COLO668 (cell line): ENCODE results near the gene RBP5.

ENCODE experiments used
- DNase-seq: peaks from one replicate; lab custom pipeline; 2025; ENCODE audit not compliant: unreplicated experiment; lab: John Stamatoyannopoulos, UW

RBP5 gene

DNA sequence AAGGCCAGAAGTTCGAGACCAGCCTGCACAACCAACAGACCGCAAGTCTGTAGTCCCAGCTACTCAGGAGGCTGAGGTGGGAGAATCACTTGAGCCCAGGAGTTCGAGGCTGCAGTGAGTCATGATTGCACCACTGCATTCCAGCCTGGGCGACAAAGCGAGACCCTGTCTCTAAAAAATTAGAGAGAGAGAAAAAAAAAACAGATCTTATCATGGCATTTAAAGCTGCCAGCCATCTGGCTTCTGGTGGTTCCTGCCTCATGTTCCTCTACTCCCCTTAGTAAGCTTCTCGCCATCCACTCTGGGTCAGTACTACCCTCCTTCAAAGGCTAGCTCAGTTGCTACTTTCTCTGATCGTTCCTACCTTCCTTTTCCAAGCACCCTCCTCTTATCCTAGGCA, 17.5 kb upstream of the RBP5 start:
- DNase-seq, result no peak

DNA sequence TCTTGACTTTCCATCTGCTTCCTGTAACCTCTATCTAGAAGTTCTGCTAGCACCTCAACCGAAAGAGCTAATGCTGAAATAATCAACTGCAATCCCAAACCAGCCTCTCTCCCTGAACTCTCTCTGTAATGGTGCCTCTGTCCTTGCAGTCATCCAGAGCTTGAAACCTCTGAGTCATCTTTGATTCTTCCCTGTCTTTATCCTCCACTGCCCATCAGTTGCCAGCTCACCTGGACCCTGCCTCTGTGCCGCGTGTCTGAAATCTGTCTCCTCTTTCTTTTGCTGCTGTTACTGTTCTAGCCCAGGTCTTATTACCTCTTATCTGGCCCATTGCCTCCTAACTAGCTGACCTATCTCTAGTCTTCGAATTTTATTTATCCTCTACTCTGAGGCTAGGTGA, 17.0 kb upstream of the RBP5 start:
- DNase-seq, result no peak

DNA sequence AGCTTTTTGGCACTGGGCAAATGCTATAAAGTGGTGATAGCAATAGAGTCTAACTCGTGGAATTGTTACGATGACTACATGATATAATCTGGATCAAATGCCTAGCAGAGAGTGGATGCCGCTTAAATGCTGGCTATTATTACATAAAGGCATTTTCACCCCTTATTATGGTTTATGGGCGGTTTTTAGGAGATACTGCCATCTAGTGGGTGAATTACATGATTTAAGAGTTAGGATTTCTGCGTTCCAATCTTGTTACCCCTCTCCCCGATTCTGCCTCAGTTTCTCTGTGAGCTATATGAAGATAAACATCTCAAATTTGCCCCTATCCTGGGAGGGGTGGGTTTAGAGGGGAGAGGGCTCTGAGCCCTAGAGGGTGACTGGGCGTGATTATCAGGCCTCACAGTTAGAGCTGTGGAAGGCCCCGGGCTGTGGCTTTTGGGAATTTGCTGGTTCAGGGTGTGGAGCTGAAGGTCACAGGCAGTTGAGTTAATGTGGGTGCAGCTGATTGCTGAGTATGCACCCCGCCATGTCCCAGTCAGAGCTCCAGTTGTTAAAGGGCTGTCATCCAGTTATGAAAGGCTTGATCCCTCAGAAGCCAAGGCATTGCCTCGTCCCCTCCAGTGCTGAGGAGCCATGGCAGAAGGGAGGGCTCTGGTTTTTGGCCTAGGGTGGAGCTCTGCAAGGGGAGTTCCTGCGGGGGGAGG, 15.9 kb upstream of the RBP5 start:
- DNase-seq, result no peak

GRCh38 chr12:7143564-7143963, 14.9 kb upstream of the RBP5 start:
- DNase-seq, result no peak

GRCh38 chr12:7142809-7143465, 14.2 kb upstream of the RBP5 start:
- no peak for DNase-seq

DNA sequence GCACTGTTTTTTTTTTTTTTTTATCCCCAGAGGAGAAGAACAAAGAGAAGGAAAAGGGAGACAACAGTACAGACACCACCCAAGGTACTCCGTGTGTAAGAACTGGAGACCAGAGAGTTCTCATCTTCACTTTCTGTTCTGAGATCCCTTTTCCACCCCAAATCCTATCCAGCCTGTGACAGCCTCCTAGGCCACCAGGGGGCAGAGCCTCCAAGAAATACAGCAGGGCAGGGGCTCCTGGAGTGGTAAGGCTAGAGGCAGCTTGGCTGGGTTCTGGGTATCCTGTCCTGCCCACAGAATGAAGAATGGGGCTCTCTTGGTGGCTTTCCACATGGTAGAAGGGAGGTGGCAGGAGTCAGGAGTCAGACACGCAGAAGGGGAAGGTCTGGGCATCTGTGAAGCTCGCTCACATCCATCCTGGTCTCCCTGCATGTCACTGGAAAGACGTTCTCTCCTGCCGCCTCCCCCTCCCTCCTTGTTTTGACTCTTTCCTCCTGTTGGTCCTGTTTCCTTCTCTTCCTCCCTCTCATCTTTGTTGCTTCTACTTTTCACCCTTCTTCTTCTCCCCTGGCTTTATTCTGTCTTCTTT, 13.5 kb upstream of the RBP5 start:
- peak; percentile 34 for DNase-seq

DNA sequence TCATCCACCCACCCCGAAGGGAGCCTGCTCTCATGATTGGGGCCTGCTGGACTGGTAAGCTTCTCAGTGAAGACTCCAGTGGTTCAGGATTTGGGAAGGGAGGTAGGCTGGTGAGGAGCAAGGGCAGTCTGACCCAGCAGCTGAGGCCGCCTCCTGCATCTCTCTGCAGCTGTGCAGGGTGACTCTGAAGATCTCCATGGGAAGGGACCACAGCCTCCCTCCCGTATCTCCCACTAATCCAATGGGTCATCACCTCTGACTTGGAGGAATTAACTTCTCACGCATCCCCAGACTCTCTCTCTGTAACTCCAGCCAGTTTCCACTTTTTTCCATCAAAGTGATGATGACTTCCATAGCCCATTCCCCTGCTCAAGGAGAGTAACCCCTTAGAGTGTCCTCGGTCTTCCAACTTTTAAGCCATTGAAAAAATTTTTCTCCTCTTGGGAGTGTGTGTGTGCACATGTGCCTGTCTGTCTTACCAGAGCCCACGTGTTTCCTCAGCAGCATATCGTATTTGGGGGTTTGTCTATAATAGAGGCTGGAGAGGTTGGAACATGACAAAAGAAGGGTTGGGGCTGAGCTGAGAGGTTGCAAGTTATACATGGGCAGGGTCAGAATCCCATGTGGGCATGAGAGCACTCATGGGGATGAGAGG, 12.8 kb upstream of the RBP5 start:
- no peak for DNase-seq

GRCh38 chr12:7139200-7139599, 10.5 kb upstream of the RBP5 start:
- no peak for DNase-seq

DNA sequence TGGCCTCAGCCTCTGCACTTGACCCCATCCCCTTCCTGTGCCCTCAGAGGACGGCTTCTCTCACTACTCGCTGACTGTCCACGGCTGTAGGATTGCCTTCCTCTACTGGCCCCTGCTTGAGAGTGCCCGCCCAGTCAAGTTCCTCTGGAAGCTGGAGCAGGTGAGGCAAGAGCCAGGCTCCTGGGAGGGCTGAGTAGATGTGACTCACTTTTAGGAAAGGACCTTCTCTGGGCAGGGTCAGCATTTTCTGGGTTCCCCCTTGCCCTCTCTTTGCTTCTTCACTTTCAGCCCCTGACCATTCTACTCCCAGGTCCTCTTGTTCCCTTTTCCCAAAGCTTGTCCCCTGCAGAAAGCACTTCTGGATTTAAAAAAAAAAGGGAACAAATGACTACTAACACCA, 9.2 kb upstream of the RBP5 start:
- DNase-seq, result no peak

DNA sequence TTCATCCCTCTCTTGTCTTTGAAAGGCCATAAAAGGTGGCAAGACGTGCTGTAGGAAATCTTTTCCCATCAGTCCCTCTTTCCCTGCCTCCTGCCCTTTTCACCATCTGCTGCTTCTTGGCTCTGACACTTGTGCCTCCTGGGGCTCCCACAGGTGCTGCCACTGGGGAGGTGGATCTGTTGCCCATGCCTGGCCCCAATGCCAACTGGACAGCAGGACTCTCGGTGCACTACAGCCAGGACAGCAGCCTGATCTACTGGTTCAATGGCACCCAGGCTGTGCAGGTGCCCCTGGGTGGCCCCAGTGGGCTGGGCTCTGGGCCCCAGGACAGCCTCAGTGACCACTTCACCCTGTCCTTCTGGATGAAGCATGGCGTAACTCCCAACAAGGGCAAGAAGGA, 8.0 kb upstream of the RBP5 start:
- DNase-seq, result no peak

GRCh38 chr12:7136071-7136470, 7.4 kb upstream of the RBP5 start:
- no peak for DNase-seq

DNA sequence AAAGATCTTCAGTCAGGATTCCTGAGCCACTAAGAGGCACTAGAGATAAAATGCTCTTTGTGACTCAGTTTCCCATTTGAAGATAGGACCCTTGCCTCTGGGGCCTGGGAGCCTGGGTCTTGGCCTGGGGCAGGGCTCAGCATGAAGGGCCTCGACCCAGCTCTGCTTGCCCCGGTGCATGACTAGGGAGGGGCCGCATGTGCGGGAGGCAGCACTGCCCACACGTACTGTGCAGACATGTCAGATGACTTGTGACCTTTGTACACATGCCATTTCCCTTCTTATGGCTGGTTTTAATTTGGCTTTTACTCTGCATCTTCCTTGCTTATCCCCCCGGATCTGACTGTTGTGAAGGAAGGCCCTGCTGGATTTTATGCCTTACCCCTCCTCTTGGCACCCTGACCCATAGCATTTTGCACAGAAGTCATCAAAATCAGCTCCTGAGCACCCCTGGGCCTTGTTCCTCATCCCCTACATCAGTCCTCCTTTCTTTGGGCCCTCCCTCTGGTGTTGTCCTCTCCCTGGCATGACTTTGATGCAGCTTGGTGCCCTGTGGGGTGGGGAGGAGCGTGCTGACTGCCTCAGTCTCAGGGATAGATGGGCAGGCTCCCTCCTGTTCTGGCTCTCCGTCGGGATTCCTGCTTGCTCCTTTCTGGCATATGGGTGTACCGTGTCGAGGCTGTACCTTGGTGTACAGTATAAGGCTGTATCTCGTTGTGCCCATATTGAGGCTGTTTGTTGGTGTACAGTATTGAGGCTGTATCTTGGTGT, 5.9 kb upstream of the RBP5 start:
- no peak for DNase-seq

DNA sequence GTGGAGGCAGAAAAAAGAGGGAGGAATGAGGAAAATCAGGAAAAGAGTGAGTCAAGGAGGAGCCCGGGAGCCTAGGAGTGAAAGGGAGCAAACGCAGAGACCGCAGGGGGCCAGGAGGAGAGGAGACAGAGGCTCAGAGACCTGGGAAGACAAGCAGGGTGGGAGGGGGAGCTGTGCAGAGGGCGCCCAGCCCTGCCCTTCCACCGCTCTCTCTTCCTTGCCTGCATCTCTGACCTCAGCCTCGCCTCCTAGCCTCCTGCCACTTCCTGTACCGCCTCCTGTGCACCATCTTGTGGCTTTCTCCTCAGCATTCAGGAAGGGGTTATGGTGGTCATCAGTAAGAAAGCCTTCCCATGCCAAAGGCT, 2.8 kb upstream of the RBP5 start:
- no peak for DNase-seq

GRCh38 chr12:7130701-7131501, 2.2 kb upstream of the RBP5 start:
- peak; percentile 49 for DNase-seq

- DNase-seq, result peak; percentile 74
Observed at GRCh38 chr12:7129872-7130691, 1.4 kb upstream of the RBP5 start, which contains the start of gene CLSTN3. CLSTN3 (plus strand) TSS chr12:7130371; CDS start chr12:7130649, 278 bp downstream.

DNA sequence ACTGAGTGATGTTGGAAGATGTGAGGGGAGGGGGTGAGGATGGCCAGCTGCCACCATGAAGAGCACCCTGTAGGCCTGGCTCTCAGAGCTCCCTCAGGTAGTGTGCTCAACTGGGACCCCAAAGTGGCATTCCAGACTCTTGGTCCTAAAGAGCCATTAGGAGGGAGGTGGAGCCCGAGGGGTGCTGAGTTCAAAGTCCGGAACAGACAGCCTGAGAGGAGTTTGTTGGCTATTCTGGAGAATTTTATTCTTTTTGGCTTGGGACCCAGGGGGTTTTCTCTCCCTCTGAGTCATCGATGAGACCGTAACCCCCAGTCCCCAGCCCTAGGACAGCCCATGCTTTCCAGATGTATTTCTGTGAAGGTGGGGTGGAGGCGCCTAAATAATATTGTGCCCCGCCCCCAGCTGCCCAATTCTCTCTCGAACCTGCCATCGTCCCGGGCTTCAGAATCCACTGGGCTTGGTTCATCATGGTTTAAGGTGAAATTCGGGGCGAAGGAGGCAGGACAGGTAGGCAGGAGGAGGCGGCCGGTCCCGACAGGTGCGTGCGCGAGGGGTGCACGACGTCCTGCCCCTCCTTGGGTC, 690 bp upstream of the RBP5 start:
- DNase-seq, result no peak

GRCh38 chr12:7127916-7128626, 618 bp downstream of the RBP5 start:
- DNase-seq, result no peak

GRCh38 chr12:7125632-7126227, 3.0 kb downstream of the RBP5 start:
- DNase-seq, result no peak
